ENCODE results near the gene HRH3.

Gene HRH3

DNA sequence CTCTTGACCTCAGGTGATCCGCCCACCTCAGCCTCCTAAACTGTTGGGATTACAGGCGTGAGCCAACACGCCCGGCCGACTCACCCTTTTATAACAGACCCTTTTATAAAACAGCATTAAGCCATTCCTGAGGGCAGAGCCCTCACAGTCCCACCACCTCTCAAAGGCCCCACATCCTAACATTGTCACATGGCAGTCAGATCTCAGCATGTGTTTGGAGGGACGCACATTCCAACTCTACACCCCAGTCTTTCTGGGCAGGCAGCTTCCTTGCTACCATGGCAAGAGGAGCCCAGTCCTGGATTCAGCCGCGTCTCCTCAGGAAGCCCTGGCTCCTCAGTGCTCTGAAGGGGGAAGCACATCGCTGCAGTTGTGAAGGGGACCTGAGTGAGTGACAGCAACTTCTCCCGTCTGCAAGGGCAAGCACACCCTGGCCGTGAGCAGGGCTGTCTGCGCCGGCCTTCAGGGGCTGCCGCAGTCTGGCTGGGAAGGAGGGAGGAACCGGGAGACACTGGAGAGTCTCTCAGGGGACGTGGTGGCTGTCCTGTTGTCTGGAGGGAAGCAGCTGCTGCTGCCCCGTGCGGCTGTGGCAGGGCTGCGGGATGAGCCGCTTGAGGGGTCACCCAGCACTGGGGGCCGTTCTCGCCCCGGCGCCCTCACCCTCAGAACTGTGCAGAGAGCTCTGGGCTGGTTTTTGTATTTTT lies 34.1 kb upstream of the HRH3 start:
- H3K4me1 ChIP-seq (ENCODE audit: insufficient read depth, low read length) = 0 out of 2 replicates have a peak, but pooled peaks cover 4% of the 10 kb centered on the region
- H3K9me3 ChIP-seq (ENCODE audit: control insufficient read depth, insufficient read depth, low read length) = no peaks in the 10 kb centered on the region
- 0 out of 2 replicates have a peak, but pooled peaks cover 5% of the 10 kb centered on the region for H3K36me3 ChIP-seq (ENCODE audit: insufficient read depth, low read length)
- H3K9ac ChIP-seq (ENCODE audit: low read depth, low read length) = no peak overlapping the region

DNA sequence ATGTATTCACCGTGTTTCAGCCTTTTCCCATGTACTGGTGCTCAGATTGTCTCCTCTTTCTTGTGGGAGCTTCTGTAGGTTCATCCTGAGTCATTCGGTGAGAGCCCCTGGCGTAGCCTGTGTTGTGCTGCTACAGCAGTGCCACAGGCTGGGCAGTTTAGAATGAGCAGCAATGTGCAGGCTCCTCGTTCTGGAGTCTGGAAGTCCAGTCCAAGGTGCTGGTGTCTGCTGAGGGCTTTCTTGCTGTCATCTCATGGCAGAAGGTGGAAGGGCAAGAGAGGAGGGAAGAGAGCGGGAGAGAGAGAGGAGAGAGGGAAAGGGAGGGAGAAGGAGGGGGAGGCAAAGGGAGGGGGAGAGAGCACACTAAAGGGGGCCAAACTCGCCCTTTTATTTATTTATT lies 33.3 kb upstream of the HRH3 start:
- no peaks in the 10 kb centered on the region for H3K9me3 ChIP-seq (ENCODE audit: control insufficient read depth, insufficient read depth, low read length)
- no peak overlapping the region for H3K9ac ChIP-seq (ENCODE audit: low read depth, low read length)
- H3K36me3 ChIP-seq (ENCODE audit: insufficient read depth, low read length) = 0 out of 2 replicates have a peak, but pooled peaks cover 5% of the 10 kb centered on the region
- H3K4me1 ChIP-seq (ENCODE audit: insufficient read depth, low read length) = 0 out of 2 replicates have a peak, but pooled peaks cover 4% of the 10 kb centered on the region

DNA sequence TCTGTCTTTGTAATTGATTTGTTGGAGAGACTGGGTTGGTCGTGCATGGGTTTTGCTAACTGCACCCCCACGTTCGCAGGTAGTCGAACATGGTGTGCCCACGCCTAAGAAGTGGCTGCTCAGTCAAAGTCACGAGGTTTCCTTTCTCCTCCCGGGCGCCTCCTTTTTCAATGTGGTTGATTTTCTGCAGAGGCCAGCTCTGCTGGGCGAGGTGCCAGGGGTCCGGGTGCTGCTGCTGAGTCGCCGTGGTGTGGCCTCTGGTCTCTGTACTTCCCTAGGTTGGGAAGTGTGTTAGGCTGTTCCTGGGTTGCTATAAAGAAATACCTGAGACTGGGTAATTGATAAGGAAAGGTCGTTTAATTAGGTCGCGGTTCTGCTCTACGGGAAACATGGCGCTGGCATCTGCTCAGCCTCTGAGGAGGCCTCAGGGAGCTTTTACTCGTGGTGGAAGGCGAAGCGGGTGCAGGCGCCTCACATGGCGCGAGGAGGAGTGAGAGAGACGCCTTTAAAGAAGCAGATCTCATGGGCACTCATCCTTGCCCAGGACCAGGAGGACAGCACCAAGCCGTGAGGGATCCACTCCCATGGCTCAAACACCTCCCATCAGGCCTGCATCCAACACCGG lies 32.4 kb upstream of the HRH3 start:
- H3K9ac ChIP-seq (ENCODE audit: low read depth, low read length) = no peak overlapping the region
- no peaks in the 10 kb centered on the region for H3K9me3 ChIP-seq (ENCODE audit: control insufficient read depth, insufficient read depth, low read length)

DNA sequence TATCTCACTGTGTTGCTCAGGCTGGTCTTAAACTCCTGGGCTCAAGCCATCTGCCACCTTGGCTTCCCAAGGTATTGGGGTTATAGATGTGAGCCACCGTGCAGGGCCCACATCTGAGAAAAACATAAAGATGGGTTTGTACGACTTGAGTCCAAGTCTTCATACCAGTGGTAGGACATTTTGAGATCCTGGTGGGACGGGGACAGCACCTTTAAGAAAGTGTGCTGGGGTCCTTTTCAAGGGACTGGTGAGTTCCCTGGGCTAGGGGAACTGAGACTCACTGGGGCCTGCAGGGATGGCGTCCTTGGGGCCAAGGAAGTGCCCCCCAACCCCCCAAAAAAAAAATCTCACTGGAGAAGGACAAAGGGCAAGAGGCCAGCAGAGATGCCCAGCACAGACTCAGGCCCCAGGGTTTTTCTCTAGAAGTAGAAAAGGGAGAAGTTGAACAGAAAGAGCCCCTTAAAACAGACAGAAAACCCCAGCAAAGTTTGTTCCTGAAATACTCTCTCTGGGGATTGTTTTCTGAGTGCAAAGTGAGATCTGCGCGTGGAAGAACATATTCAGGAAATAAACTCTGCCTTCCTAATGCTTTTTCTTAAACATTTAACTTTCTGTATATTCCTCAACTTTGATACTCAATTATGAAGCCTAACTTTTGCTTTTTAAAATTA lies 28.9 kb upstream of the HRH3 start:
- Histone ChIP-seq H3K9me3 (ENCODE audit: control insufficient read depth, insufficient read depth, low read length) (no peaks in the 10 kb centered on the region), H3K9ac (ENCODE audit: low read depth, low read length) (no peak overlapping the region), H3K4me1 (ENCODE audit: insufficient read depth, low read length) (peaks cover 2% of the 10 kb centered on the region; the same call in 1 of the 2 replicates), H3K36me3 (ENCODE audit: insufficient read depth, low read length) (no peaks in the 10 kb centered on the region)

More for the DNA sequence above, 32.4 kb upstream of the HRH3 start:
- Histone ChIP-seq H3K4me1 (ENCODE audit: insufficient read depth, low read length) (0 out of 2 replicates have a peak, but pooled peaks cover 4% of the 10 kb centered on the region), H3K36me3 (ENCODE audit: insufficient read depth, low read length) (0 out of 2 replicates have a peak, but pooled peaks cover 5% of the 10 kb centered on the region)

DNA sequence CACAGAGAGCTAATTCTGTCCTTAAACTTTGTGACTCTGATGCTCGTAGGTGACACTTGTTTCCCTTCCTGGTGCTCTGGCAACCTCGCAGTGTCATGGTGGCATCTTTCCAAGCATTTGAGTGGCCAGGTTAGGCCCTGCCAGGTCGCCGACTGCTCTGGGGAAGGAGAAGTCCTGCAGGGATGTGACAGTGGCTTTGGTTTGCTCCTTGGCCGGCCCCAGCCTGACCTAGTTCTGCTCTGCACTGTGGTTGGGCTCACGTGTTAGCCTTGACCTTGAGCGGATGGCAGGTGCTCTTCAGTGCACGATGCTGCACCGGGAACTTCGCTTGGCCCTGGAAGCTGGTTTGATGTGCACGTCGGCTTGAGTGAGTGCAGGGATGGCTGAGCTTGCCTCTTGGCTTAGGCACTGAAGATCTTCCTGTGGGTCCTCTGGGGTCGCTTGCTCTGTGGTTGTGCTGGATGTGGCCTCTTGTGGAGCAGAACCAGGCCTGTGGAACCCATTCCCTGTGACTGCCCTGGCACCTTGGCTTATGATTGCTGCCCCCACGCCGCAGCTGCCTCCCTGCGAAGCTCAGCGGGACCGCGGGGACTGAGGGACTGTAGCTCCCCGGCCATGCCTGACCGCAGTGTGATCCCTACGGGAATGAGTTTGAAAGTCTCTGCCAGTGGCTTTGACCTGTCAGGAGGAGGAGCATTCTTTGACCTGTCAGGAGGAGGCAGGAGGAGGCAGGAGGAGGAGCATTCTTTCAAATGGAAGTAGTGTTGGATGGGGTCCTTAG lies 27.0 kb upstream of the HRH3 start:
- Histone ChIP-seq H3K36me3 (ENCODE audit: insufficient read depth, low read length) (no peaks in the 10 kb centered on the region), H3K4me1 (ENCODE audit: insufficient read depth, low read length) (no peaks in the 10 kb centered on the region; the same call in 1 of the 2 replicates), H3K9me3 (ENCODE audit: control insufficient read depth, insufficient read depth, low read length) (no peaks in the 10 kb centered on the region), H3K9ac (ENCODE audit: low read depth, low read length) (no peak overlapping the region)

DNA sequence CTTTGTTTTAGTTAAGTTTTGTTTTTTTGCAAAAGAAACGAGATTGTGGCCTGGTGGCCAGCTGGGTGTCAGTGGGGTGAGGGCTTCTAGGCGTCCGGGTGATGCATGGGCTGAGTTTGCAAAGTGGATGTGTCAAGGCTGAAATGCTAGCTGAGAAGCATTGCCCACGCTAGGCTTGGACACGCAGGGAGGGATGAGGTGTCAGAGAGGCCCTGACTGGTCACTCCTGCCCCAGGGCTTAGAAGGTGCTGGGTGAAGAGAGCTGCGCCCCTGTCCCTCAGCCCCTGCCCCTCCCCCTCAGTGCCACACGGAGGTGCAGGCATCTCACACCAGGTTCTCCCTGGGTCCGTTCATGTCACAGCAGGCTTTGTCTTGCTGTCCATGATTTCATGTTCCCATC lies 26.4 kb upstream of the HRH3 start:
- Histone ChIP-seq H3K9me3 (ENCODE audit: control insufficient read depth, insufficient read depth, low read length) (no peaks in the 10 kb centered on the region), H3K4me1 (ENCODE audit: insufficient read depth, low read length) (no peaks in the 10 kb centered on the region; the same call in 1 of the 2 replicates), H3K9ac (ENCODE audit: low read depth, low read length) (no peak overlapping the region), H3K36me3 (ENCODE audit: insufficient read depth, low read length) (no peaks in the 10 kb centered on the region)

DNA sequence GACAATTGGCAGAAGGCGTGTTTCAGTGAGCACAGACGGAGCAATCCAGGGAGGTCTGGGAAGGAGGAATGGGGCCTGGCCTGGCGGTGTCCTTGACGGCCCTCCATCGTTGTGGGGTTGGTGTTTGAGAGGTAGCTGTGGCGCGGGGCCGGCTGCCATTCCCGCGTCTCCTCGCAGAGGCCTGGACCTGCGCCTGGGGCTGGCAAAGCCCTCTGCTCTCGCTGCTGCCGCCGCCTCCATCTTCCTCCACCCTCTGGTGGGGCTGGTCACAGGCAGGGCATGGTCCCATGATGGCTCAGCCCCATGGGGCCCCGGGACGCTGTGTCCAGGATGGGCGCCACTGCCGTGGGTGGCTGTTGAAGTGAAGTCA lies 25.8 kb upstream of the HRH3 start:
- no peaks in the 10 kb centered on the region; the same call in 1 of the 2 replicates for H3K4me1 ChIP-seq (ENCODE audit: insufficient read depth, low read length)
- no peaks in the 10 kb centered on the region for H3K9me3 ChIP-seq (ENCODE audit: control insufficient read depth, insufficient read depth, low read length)
- H3K9ac ChIP-seq (ENCODE audit: low read depth, low read length) = no peak overlapping the region
- no peaks in the 10 kb centered on the region for H3K36me3 ChIP-seq (ENCODE audit: insufficient read depth, low read length)

DNA sequence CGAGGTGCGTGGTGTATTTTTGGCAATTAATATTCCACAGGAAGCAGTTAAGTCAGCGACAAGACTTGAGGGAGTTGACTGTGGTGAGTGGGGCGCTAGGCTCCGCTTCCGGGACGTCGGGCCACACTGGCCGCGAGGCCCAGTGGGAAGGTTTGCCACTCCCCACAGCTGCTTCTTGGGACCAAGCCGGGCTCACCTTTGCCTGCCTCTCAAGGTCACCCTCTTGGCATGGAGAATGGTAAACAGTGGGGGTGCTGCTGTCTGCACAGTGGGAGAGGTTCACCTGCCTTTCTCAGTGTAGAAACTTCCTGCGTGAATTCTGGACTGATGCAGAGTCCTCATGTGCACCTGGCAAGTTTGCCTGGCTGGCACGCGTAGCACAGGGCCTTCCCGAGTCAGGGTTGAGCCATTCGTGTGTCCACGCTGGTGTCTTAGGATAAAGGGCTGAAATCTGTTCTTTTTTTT lies 24.6 kb upstream of the HRH3 start:
- H3K9me3 ChIP-seq (ENCODE audit: control insufficient read depth, insufficient read depth, low read length) = no peaks in the 10 kb centered on the region
- H3K36me3 ChIP-seq (ENCODE audit: insufficient read depth, low read length) = no peaks in the 10 kb centered on the region
- no peak overlapping the region for H3K9ac ChIP-seq (ENCODE audit: low read depth, low read length)
- H3K4me1 ChIP-seq (ENCODE audit: insufficient read depth, low read length) = no peaks in the 10 kb centered on the region; the same call in 1 of the 2 replicates

DNA sequence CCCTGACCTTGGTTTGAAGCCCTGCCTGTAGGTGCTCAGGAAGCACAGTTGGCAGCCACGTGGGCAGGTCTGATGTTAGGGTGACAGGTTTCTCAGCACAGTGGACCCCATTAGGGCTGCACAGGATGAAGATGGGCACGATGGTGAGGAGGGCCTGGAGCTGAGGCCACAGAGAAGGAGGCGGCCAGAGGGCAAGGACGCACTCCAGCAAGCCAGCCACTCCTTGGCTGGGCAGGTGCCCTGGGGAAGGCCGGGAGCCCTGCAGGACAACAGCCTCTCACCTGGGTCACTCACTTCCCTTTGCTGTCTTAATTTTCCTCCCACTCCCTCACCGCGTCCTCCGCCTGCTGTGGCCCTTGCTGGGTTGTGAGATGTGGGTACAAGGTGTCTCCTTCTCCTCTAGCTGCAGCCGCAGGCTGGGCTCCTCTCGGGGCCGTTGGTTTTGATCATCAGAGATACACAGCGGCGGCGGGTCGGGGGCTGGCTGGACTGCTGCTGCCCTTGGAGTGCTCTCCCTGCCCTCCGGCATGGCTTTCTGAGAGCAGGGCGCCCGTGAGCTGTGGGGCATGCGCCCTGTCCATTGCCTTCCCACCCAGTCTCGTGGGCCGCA lies 23.9 kb upstream of the HRH3 start:
- no peak overlapping the region for H3K9ac ChIP-seq (ENCODE audit: low read depth, low read length)
- H3K9me3 ChIP-seq (ENCODE audit: control insufficient read depth, insufficient read depth, low read length) = no peaks in the 10 kb centered on the region
- H3K36me3 ChIP-seq (ENCODE audit: insufficient read depth, low read length) = no peaks in the 10 kb centered on the region
- no peaks in the 10 kb centered on the region; the same call in 1 of the 2 replicates for H3K4me1 ChIP-seq (ENCODE audit: insufficient read depth, low read length)

DNA sequence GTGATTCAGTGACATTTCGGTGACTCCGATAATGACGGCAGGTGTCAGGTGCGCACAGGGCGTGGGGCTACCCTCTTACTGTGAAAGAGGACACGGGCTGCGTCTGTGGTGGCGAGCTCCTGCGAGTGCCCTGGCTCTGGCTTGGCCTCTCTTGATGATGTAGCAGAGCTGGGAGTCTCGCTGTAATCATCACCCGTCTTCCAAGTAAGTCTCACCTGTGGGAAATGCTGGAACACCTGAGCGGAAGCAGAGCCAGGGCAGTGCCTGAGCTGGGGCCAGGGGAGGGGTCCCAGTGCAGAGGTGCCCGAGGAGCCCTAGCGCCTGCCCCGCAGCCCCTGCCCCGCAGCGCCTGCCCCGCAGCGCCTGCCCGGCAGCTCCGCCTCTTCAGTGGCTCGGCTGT lies 23.0 kb upstream of the HRH3 start:
- Histone ChIP-seq H3K4me1 (ENCODE audit: insufficient read depth, low read length) (no peaks in the 10 kb centered on the region; the same call in 1 of the 2 replicates), H3K36me3 (ENCODE audit: insufficient read depth, low read length) (no peaks in the 10 kb centered on the region), H3K9me3 (ENCODE audit: control insufficient read depth, insufficient read depth, low read length) (no peaks in the 10 kb centered on the region), H3K9ac (ENCODE audit: low read depth, low read length) (no peak overlapping the region)

DNA sequence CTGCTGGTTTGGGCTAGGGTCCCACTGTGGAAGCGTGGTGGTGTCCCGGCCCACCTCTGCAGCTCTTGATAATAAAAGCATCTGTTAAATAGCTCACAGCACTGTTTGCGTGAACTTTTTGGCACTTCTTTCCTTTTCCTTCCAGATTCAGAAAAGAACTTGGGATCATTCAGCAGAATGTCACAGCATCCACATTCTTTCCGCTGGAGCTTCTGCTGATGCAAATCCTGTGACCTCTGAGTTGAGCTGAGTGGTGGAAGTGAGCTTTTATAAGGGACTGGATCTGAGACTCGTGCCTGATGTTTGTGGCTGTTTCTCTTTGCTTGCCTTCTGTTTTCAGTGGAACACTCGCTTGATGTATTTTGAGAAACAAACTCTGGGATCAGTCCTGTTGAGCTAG lies 22.1 kb upstream of the HRH3 start:
- no peaks in the 10 kb centered on the region for H3K9me3 ChIP-seq (ENCODE audit: control insufficient read depth, insufficient read depth, low read length)
- H3K36me3 ChIP-seq (ENCODE audit: insufficient read depth, low read length) = no peaks in the 10 kb centered on the region
- H3K4me1 ChIP-seq (ENCODE audit: insufficient read depth, low read length) = no peaks in the 10 kb centered on the region; the same call in 1 of the 2 replicates
- H3K9ac ChIP-seq (ENCODE audit: low read depth, low read length) = no peak overlapping the region

DNA sequence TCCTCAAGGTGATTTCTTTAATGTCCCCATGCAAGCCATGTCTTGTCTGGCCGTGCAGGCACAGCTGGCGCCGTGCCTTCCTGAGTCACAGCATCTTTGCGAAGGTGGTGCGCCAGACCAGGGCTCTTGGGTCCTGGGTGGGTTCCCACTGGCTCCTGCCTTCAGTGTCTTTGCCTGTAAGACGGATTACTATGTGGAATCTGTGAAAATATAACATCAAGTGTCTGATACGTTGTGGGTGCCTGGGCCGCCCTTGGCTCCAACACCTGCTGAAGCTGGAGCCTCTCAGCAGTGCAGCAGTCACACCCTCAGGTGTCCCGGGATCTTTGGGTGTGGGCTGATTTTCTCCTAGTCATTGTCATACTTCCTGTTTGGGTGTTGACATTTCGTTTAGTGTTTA lies 21.4 kb upstream of the HRH3 start:
- no peaks in the 10 kb centered on the region for H3K9me3 ChIP-seq (ENCODE audit: control insufficient read depth, insufficient read depth, low read length)
- no peaks in the 10 kb centered on the region; the same call in 1 of the 2 replicates for H3K4me1 ChIP-seq (ENCODE audit: insufficient read depth, low read length)
- no peak overlapping the region for H3K9ac ChIP-seq (ENCODE audit: low read depth, low read length)
- no peaks in the 10 kb centered on the region for H3K36me3 ChIP-seq (ENCODE audit: insufficient read depth, low read length)

DNA sequence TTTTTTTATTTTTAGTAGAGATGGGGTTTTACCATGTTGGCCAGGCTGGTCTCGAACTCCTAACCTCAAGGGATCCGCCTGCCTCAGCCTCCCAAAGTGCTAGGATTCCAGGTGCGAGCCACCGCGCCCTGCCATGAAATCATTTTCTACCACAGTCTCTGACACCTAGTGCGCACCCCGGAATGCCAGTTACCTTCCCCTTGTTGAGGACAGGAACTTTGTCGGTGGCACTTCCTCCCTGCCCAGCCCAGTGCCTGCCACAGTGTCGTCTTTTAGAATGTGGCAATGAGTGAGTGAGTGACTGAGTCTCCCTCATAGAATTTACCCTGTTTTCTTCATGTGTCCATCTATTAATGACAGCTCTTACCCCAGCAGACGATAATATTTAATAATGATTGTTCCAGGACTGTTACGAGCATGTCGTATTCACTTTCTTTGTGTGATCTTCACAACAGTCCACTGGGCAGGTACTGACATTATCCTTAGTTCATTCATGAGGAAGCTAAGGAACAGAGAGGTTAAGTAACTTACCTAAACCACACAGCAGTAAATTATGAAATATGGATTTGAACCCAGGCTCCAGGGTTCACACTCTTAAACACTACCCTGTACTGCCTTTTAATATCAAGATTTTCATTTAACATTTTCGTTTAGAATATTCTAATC lies 20.1 kb upstream of the HRH3 start:
- H3K9ac ChIP-seq (ENCODE audit: low read depth, low read length) = no peak overlapping the region
- no peaks in the 10 kb centered on the region for H3K36me3 ChIP-seq (ENCODE audit: insufficient read depth, low read length)
- no peaks in the 10 kb centered on the region for H3K9me3 ChIP-seq (ENCODE audit: control insufficient read depth, insufficient read depth, low read length)
- no peaks in the 10 kb centered on the region; the same call in 1 of the 2 replicates for H3K4me1 ChIP-seq (ENCODE audit: insufficient read depth, low read length)

Measured in ES-I3 (cell line).